Keratinocyte (primary cell): ENCODE data around the gene GCNT2.

ENCODE experiments used
- CTCF ChIP-seq, 3 experiments: IDR thresholded peaks in 1 of 3; conservative IDR thresholded peaks in 1 of 3; optimal IDR thresholded peaks in 1 of 3; 2 replicates in 2 of 3; 3 replicates in 1 of 3; pipeline versions ENCODE3 to v1.5.1; 2011; ENCODE audit warnings: low read length in 3 of 3, mild to moderate bottlenecking in 3 of 3, moderate library complexity in 2 of 3, control low read depth in 1 of 3, inconsistent platforms in 1 of 3; ENCODE audit not compliant: insufficient read depth in 2 of 3; ENCODE audit errors: extremely low read depth in 1 of 3
- EZH2 ChIP-seq: IDR thresholded peaks from one replicate; pipeline ENCODE4 v1.6.1; 2012; ENCODE audit warnings: inconsistent platforms, mild to moderate bottlenecking, low read length, moderate library complexity

GRCh38 chr6:10532392-10532791 is 11.2 kb downstream of the GCNT2 start:
- TF ChIP-seq CTCF (optimal IDR thresholded peaks at IDR 0.05 in 1 of 3, IDR thresholded peaks at IDR 0.05 in 1 of 3, conservative IDR thresholded peaks at IDR 0.05 in 1 of 3; ENCODE audit: extremely low read depth in 1 of 3, insufficient read depth in 2 of 3, low read length in 3 of 3) (no peak), EZH2 (no peak)
